GM18858 (cell line): ENCODE data around the gene A1CF.

ENCODE experiments used
- ATAC-seq: cut with Tn5 transposase; IDR thresholded peaks from one replicate; pipeline ENCODE4 v1.9.1; 2021; ENCODE audit not compliant: unreplicated experiment

A1CF gene

GRCh38 chr10:50866317-50866716 is 19.1 kb downstream of the A1CF start:
- no peak for ATAC-seq

- no peak for ATAC-seq
Measured at GRCh38 chr10:50862719-50863118, 22.7 kb downstream of the A1CF start.

GRCh38 chr10:50861370-50861769 is 24.1 kb downstream of the A1CF start:
- no peak for ATAC-seq

GRCh38 chr10:50857579-50857978 is 27.8 kb downstream of the A1CF start:
- ATAC-seq, result no peak

- ATAC-seq, result no peak
Measured at GRCh38 chr10:50855461-50855860, 30.0 kb downstream of the A1CF start.

- ATAC-seq, result no peak
Measured at GRCh38 chr10:50855015-50855414, 30.4 kb downstream of the A1CF start.

- ATAC-seq, result no peak
Measured at GRCh38 chr10:50853557-50853956, 31.9 kb downstream of the A1CF start.

GRCh38 chr10:50851884-50852671 is 33.3 kb downstream of the A1CF start:
- ATAC-seq, result no peak

- no peak for ATAC-seq
Measured at GRCh38 chr10:50850578-50851230, 34.7 kb downstream of the A1CF start.

- no peak for ATAC-seq
Measured at GRCh38 chr10:50846753-50847152, 38.7 kb downstream of the A1CF start.

- ATAC-seq, result no peak
Measured at GRCh38 chr10:50837095-50837494, 48.3 kb downstream of the A1CF start.

- ATAC-seq, result no peak
Measured at GRCh38 chr10:50832171-50832751, 53.2 kb downstream of the A1CF start.

GRCh38 chr10:50830066-50830465 is 55.4 kb downstream of the A1CF start:
- no peak for ATAC-seq

GRCh38 chr10:50824782-50825181 is 60.6 kb downstream of the A1CF start:
- ATAC-seq, result no peak

- ATAC-seq, result no peak
Measured at GRCh38 chr10:50823789-50824188, 61.6 kb downstream of the A1CF start.

- no peak for ATAC-seq
Measured at GRCh38 chr10:50809596-50809995, 75.8 kb downstream of the A1CF start.

GRCh38 chr10:50807851-50808776 is 77.3 kb downstream of the A1CF start:
- ATAC-seq, result no peak

GRCh38 chr10:50805981-50806622 is 79.3 kb downstream of the A1CF start:
- ATAC-seq, result no peak

GRCh38 chr10:50799595-50799994 is 85.8 kb downstream of the A1CF start:
- no peak for ATAC-seq

GRCh38 chr10:50798297-50798696 is 87.1 kb downstream of the A1CF start:
- ATAC-seq, result no peak

GRCh38 chr10:50796693-50797092 is 88.7 kb downstream of the A1CF start:
- no peak for ATAC-seq
